GM10266 (cell line): Measurements from ENCODE around the gene GPC6.

Source experiments
- DNase-seq: peaks from one replicate; pipeline ENCODE4 v3.0.0; 2012; ENCODE audit errors: extremely low spot score
- TF ChIP-seq, protein P1 (sequence below): IDR thresholded peaks from 2 replicates; pipeline ENCODE4 v1.5.1; 2012; ENCODE audit warnings: mild to moderate bottlenecking, low read depth; ENCODE audit not compliant: control insufficient read depth, insufficient read depth; ENCODE audit errors: missing control alignments

The GPC6 gene

DNA sequence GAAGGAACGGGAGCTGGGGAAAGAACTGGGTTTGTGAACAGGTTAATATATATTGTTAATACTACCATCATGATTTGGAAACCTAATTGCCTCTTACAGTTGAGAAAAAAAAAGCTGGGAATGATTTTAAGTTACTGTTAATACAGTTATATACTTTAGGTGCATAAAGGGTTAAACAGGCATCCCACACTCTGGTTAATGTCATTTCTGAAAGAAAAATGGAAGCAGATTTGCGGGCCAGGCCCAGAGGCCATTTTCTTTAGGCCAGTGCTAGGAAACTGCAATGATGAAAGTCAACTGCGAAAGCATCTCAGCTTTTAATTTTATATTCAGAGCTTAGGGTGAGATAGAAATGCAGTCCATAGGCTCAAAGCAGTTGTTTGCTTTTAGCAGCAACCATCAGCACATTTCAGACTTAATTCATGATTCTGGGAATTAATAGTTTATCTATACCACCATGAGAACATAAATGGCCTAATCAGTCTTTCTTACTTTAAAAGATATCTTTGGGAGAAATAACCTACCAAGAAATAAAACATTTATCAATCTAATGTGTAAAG, 592.8 kb downstream of the GPC6 start:
- no peak for DNase-seq
- TF ChIP-seq, protein P1, sequence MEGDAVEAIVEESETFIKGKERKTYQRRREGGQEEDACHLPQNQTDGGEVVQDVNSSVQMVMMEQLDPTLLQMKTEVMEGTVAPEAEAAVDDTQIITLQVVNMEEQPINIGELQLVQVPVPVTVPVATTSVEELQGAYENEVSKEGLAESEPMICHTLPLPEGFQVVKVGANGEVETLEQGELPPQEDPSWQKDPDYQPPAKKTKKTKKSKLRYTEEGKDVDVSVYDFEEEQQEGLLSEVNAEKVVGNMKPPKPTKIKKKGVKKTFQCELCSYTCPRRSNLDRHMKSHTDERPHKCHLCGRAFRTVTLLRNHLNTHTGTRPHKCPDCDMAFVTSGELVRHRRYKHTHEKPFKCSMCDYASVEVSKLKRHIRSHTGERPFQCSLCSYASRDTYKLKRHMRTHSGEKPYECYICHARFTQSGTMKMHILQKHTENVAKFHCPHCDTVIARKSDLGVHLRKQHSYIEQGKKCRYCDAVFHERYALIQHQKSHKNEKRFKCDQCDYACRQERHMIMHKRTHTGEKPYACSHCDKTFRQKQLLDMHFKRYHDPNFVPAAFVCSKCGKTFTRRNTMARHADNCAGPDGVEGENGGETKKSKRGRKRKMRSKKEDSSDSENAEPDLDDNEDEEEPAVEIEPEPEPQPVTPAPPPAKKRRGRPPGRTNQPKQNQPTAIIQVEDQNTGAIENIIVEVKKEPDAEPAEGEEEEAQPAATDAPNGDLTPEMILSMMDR: no peak

DNA sequence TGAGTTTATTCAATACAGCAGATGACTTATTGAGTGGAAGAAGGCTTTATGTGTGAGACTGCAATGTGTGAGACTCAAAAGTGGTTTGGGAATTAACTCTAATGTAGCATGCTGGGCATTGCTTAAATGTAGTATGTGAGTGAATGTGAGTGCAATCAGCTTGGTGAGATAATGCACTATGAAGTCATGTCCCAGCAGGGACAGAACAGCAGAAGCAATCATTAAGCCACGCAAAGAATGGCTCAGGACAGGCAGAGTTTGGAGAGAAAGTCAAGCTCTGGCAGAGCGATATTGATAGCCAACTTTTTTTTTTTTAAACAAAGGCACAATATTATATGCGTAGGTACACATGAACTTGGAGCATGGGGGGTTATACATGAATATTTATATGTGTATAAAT, 597.7 kb downstream of the GPC6 start:
- TF ChIP-seq, protein P1: no peak
- no peak for DNase-seq

DNA sequence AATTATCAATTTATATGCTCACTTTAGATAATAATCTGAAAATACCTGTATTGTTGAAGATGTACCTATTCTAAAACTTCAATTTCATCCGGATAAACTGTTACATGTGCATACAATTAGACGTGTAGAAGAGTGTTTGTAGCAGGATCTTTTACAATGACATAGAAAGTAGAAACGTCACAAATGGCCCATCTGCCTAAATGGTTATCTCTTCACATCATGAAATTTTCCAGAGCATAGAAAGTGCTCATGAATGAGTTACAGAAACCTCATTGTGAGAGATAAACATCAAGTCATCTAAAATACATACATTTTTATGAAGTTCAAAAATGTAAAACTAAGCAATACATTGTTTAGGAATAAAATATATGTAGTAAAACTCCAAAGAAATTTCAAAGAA, 607.4 kb downstream of the GPC6 start:
- no peak for DNase-seq
- TF ChIP-seq, protein P1: no peak

DNA sequence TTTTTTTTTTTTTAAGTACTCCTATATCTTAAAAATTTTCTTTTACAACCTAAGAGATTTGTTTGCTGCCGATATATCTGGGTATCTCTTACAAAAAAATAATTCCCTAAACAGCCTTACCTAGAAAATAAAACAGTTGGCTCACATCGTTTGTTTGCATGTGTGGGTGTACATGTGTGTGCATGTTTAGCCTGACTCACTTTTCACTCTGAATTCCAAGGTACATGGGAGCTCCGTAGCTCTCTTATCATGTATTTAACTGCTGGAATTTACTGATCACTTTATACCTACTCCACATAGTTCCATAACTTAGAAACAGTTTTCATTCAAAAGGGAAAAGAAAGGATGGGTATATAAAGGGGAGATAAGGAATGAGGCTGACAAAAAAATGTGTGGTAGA, 616.5 kb downstream of the GPC6 start:
- DNase-seq: no peak
- TF ChIP-seq, protein P1: no peak

DNA sequence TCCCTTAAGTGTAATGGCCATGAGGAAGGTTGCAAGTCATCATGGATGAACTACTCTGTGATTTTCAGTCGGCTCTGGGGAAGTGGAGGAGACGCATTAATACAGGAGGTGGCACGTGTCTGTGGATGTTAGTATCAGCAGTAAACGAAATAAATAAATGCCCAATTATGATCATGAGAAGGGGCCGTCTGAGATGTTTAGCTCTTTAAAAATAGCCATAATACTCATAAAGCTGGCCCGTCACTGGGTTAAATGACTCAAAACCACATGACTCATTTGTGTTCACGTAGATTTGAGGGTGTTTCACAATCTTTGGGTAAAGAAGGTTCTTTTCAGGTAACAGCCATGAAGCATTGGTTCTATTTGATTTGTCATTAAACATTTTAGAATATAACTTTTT, 620.6 kb downstream of the GPC6 start:
- no peak for DNase-seq
- TF ChIP-seq, protein P1: no peak

DNA sequence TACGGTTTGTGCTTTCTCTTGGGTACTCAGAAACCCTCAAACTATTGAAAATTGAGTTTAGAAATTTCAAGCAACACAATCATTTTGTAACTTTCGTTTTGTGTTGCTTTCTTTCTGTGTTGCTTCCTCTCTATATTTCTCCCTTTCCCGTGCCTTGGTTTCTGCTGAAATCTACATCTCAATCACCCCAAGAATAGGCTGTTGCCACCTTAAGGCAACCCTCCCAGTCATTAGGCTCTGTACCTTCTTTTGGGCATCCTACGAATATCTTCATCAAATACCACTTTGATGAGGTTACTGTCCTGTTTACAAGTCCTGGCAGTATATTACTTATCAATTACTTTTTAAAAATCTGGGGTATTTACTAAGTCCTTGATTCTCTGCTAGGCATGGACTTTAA, 621.6 kb downstream of the GPC6 start:
- DNase-seq: no peak
- TF ChIP-seq, protein P1: no peak

DNA sequence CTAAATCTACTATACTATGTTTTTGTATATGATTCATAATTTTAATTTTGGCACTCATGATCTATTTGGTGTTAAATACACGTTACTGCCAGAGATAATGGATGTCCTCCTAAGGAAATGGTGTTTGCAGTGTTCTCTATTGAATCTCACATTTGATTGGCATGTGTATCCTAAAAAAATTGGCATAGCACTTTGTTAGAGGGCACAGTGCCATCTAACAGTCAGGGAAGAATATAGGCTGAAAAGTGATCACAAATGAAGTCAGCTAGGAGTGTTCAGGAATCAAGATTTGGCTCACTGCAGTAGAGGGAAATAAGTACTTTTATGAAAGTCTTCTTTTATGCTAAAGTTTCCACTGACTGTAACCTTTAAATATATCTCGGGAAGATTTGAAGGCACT, 624.6 kb downstream of the GPC6 start:
- TF ChIP-seq, protein P1: no peak
- no peak for DNase-seq
